Activated CD8-positive, alpha-beta memory T cell treated with anti-CD3 and anti-CD28 coated beads, Interleukin-2, amount 10 ng/mL, durations not matched to agents 7 days and 5 days (primary cell): ENCODE results near the gene ARHGEF10L. TPM values are rescaled to one million over a fixed set of nuclear protein-coding genes. Genes with fewer than 3 reads are reported as not detected.

Experiments used
- ATAC-seq: fragments of 150-1000 bp; cut with Tn5 transposase; one replicate; pipeline ENCODE4 v1.10.0; 2021; ENCODE audit warnings: moderate library complexity
- CTCF ChIA-PET: fragments of 350-600 bp; sonication (Branson Sonifier 250); formaldehyde crosslinking; loops from one replicate; lab custom pipeline; 2021; ENCODE audit warnings: antibody characterized with exemption; lab: Charles Lee
- DNase-seq: peaks from one replicate; pipeline ENCODE4 v3.0.0-alpha.2; 2020
- H3K27ac Mint-ChIP-seq: one replicate; pipeline ENCODE4 v1.8.0; 2021; ENCODE audit warnings: mild to moderate bottlenecking, mixed read lengths
- H3K27me3 Mint-ChIP-seq: one replicate; pipeline ENCODE4 v1.8.0; 2021; ENCODE audit warnings: mixed read lengths
- H3K36me3 Mint-ChIP-seq: one replicate; pipeline ENCODE4 v1.8.0; 2021; ENCODE audit warnings: mild to moderate bottlenecking, mixed read lengths
- H3K4me1 Mint-ChIP-seq: one replicate; pipeline ENCODE4 v1.8.0; 2021; ENCODE audit warnings: mixed read lengths
- H3K4me3 Mint-ChIP-seq: one replicate; pipeline ENCODE4 v1.8.0; 2021; ENCODE audit warnings: mild to moderate bottlenecking, moderate library complexity, mixed read lengths
- H3K9me3 Mint-ChIP-seq: one replicate; pipeline ENCODE4 v1.8.0; 2022; ENCODE audit warnings: low read depth, mixed read lengths
- total RNA-seq, 2 experiments: library from RNA; stranded (reverse); gene quantifications; one replicate each; pipeline ENCODE4 v1.2.3, GENCODE V29; 2021

The ARHGEF10L gene
- total RNA-seq, 2 experiments from 2014 or later = not detected

DNA sequence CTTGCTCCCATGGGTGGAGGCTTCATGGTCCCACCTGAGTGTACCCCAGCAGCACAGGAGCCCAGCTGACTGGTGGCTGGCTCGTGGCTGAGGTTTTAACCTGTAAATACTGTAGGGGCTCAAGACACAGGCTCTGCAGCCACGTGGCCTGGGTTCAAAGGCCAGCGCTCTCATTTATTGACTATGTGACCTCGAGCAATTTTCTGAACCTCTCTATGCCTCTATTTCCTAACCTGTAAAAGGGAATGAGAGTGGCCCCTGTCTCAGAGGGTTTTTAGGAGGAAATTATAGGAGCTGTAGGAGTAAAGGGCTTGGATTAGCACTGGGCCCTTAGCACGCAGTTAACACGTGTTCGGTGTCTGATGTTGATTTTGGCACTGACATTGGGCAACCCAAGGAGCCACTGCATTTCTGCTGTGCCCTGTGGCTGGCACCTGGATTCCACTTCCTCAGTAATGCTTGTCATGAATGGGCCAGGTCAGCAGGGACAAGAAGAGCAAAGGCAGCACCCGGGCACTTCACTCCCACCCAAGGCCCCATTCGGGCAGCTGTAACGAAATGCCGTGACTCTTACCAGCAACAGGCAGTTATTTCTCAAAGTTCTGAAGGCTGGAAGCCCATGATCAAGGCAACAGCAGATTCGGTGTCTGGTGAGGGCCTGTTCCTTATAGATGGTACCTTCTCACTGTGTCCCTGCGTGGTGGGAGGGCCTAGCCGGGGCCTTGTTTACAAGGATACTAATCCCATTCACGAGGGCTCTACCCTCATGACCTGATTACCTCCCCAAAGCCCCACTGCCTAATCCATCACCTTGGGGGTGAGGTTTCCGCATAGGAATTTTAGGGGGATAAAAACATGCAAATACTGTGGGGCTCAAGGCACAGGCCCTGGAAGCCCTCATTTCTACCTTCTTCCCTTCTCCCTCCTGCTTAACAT, 25.2 kb downstream of the ARHGEF10L start:
- Mint-ChIP-seq H3K27me3 (no peaks in the 10 kb centered on the region), H3K27ac (no peak overlapping the region), H3K4me3 (no peak overlapping the region), H3K36me3 (no peaks in the 10 kb centered on the region), H3K9me3 (no peaks in the 10 kb centered on the region), H3K4me1 (no peaks in the 10 kb centered on the region)
- no peak for ATAC-seq
- CTCF ChIA-PET = no interaction called here
- DNase-seq = no peak

- Mint-ChIP-seq H3K27ac (no peak overlapping the region), H3K4me3 (no peak overlapping the region), H3K9me3 (no peaks in the 10 kb centered on the region), H3K27me3 (no peaks in the 10 kb centered on the region), H3K36me3 (no peaks in the 10 kb centered on the region), H3K4me1 (no peaks in the 10 kb centered on the region)
- ATAC-seq (no peak), DNase-seq (no peak)
- CTCF ChIA-PET = no interaction called here
Measured at GRCh38 chr1:17565461-17566252, 26.2 kb downstream of the ARHGEF10L start.

GRCh38 chr1:17566417-17566816, 26.9 kb downstream of the ARHGEF10L start:
- CTCF ChIA-PET = no interaction called here
- no peaks in the 10 kb centered on the region for H3K27me3 Mint-ChIP-seq
- ATAC-seq (no peak), DNase-seq (no peak)
- H3K36me3 Mint-ChIP-seq = no peaks in the 10 kb centered on the region
- H3K4me3 Mint-ChIP-seq = no peak overlapping the region
- no peaks in the 10 kb centered on the region for H3K4me1 Mint-ChIP-seq
- H3K9me3 Mint-ChIP-seq = no peaks in the 10 kb centered on the region
- H3K27ac Mint-ChIP-seq = no peak overlapping the region

GRCh38 chr1:17566892-17567291, 27.4 kb downstream of the ARHGEF10L start:
- H3K27ac Mint-ChIP-seq = no peak overlapping the region
- H3K4me1 Mint-ChIP-seq = no peaks in the 10 kb centered on the region
- H3K4me3 Mint-ChIP-seq = no peak overlapping the region
- CTCF ChIA-PET = no interaction called here
- no peak for ATAC-seq
- no peaks in the 10 kb centered on the region for H3K36me3 Mint-ChIP-seq
- no peaks in the 10 kb centered on the region for H3K9me3 Mint-ChIP-seq
- H3K27me3 Mint-ChIP-seq = no peaks in the 10 kb centered on the region
- no peak for DNase-seq

- H3K36me3 Mint-ChIP-seq = no peaks in the 10 kb centered on the region
- H3K9me3 Mint-ChIP-seq = no peaks in the 10 kb centered on the region
- no peak for DNase-seq
- no peak for ATAC-seq
- H3K4me3 Mint-ChIP-seq = no peak overlapping the region
- no peaks in the 10 kb centered on the region for H3K4me1 Mint-ChIP-seq
- no peaks in the 10 kb centered on the region for H3K27me3 Mint-ChIP-seq
- H3K27ac Mint-ChIP-seq = no peak overlapping the region
- CTCF ChIA-PET = interaction anchor here (1.0 to 1.2 kb wide), 2 partner anchors 39 to 73 kb away, joined by 3 to 4 read pairs; no protein-coding TSS in a partner anchor
Measured at GRCh38 chr1:17567582-17567981, 28.1 kb downstream of the ARHGEF10L start.

DNA sequence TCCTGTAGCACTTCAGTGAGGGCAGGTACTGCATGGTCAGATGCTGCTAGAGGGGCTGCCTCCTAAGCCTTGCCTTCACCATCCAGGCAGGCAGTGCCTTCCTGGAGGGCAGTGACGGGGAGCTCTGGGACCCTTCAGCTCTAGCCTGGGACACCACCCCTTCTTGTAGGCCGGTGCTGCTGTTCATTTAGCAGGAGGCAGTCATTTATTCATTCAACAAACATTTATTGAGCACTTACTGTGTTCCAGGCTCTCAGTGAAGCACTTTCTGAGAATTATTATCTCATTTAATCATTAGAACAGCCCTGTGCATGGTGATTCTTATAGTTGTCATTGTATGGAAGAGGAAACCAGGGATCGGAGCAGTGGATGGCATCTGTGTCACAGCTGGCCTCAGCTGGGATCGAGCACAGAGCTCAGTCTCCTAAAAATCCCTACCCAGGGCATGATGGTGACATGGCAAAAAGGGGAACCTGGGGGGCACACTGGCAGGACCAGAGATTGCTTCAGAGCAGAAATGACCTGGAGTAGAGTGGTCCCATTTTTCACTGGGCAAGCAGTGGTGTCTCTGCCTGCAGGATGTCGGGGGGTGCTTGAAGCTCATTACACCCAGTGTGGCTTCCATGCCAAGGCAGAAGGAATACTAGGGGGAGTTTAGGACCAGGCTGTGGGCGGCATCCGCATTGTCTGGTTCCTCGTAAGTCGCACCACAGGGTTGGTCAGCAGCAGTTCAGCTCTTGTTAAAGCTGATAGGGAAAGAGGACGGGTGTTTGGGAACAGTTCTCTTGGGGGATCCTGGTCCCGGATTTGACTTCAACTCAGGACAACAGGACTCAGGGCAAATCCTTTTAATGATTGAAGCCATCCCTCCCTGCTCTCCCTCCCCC, 28.8 kb downstream of the ARHGEF10L start:
- H3K36me3 Mint-ChIP-seq = no peaks in the 10 kb centered on the region

DNA sequence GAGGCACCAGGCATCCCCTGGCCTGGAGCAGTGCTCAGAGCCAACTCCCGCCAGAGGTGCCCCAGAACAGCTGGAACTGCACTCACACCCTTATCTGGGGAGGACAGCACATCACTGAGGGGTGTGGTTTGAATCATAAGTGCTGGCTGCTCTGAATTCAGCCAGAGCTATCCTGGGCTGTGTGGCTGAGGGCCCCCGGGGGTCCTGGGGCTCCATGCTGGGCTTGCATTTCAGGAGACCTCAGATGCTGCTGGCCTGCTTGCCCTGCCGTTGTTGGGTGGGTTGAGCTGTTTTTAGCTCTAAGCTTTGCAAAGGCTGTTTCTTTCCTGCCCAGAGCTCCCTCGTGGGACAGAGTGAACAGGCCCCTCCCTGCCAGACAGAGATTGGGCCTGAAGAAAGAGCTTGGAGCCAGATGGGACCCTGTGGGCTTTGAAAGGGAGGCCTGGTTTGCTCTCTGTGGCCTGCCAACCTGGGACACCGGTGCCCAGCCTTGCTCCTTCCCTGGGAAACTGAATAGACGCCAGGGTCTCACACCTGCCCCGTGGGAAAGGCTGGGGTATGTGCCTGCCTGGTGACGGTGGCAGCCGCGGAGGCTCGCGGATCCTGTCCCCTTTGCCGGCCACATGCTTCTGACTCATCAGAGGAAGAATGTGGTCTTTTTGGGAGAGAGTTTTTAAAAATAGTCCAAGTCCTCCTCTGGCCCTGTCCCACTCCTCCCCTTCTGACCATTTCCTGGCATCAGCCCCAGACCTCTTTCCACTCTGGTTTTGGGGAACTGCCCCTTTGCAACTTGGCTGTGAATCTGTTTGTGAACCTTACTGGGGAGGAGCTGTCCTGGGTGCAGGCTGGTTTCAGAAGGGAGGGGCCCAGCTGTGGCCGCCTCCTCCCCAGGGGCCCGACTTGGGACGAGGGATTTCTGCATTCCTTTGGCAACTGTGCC, 30.0 kb downstream of the ARHGEF10L start:
- CTCF ChIA-PET = interaction anchor here (1.9 kb wide), 1 partner anchor 37 kb away, joined by 5 read pairs; no protein-coding TSS in a partner anchor
- H3K4me3 Mint-ChIP-seq = no peak overlapping the region
- H3K36me3 Mint-ChIP-seq = no peaks in the 10 kb centered on the region
- no peaks in the 10 kb centered on the region for H3K4me1 Mint-ChIP-seq
- no peaks in the 10 kb centered on the region for H3K9me3 Mint-ChIP-seq
- H3K27ac Mint-ChIP-seq = no peak overlapping the region
- no peak for DNase-seq
- no peak for ATAC-seq
- no peaks in the 10 kb centered on the region for H3K27me3 Mint-ChIP-seq

More for the DNA sequence above, 28.8 kb downstream of the ARHGEF10L start:
- Mint-ChIP-seq H3K4me1 (no peaks in the 10 kb centered on the region), H3K27ac (no peak overlapping the region), H3K27me3 (no peaks in the 10 kb centered on the region), H3K4me3 (no peak overlapping the region), H3K9me3 (no peaks in the 10 kb centered on the region)
- ATAC-seq (no peak), DNase-seq (no peak)
- CTCF ChIA-PET = interaction anchor here (1.0 to 1.2 kb wide), 2 partner anchors 39 to 74 kb away, joined by 3 to 4 read pairs; no protein-coding TSS in a partner anchor

- Mint-ChIP-seq H3K9me3 (no peaks in the 10 kb centered on the region), H3K36me3 (no peaks in the 10 kb centered on the region), H3K27ac (no peak overlapping the region), H3K27me3 (no peaks in the 10 kb centered on the region), H3K4me1 (no peaks in the 10 kb centered on the region), H3K4me3 (no peak overlapping the region)
- ATAC-seq = no peak
- CTCF ChIA-PET = interaction anchor here (1.9 kb wide), 1 partner anchor 36 kb away, joined by 5 read pairs; no protein-coding TSS in a partner anchor
- no peak for DNase-seq
Measured at GRCh38 chr1:17570228-17570627, 30.7 kb downstream of the ARHGEF10L start.

DNA sequence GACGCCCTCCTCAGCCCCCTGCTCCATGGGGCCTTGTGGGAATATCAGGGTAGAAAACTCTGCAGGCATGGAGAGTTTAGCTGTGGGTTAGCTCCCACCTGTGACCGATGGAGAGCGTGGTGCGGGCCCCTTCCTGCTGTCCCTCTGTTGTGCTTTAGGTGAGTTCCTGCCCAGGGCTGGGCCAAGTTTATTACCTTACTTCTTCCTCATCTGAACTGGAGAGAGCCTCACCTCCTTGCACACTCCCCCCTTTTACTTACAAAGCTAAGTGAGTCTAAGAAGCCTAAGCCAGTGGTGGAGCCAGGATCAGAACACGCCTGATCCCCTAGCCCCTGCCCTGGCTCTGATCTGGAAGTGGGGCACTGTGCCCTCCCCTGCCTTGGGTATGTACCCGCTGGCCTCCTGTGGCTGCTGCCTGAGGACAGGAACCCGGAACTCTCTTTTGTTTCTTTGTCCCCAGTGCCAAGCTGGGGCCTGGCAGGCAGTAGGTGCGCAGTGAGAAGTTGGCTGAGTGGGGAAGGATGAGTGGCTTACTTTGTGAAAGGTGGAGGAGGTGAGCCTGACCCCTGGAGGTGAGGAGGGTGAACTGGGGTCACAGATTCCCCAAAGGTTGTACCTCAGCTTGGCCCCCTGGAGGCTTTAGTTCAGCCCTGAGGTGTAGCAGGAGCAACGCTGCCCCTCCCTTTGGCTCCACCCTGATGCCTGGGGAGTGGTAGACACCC, 32.9 kb downstream of the ARHGEF10L start:
- H3K4me3 Mint-ChIP-seq = no peak overlapping the region
- H3K27me3 Mint-ChIP-seq = no peaks in the 10 kb centered on the region
- CTCF ChIA-PET = interaction anchor here (1.2 kb wide), 1 partner anchor 24 kb away, joined by 3 read pairs; no protein-coding TSS in a partner anchor
- H3K9me3 Mint-ChIP-seq = no peaks in the 10 kb centered on the region
- no peak overlapping the region for H3K27ac Mint-ChIP-seq
- H3K36me3 Mint-ChIP-seq = no peaks in the 10 kb centered on the region
- H3K4me1 Mint-ChIP-seq = no peaks in the 10 kb centered on the region
- ATAC-seq (peak; percentile 12), DNase-seq (no peak)

DNA sequence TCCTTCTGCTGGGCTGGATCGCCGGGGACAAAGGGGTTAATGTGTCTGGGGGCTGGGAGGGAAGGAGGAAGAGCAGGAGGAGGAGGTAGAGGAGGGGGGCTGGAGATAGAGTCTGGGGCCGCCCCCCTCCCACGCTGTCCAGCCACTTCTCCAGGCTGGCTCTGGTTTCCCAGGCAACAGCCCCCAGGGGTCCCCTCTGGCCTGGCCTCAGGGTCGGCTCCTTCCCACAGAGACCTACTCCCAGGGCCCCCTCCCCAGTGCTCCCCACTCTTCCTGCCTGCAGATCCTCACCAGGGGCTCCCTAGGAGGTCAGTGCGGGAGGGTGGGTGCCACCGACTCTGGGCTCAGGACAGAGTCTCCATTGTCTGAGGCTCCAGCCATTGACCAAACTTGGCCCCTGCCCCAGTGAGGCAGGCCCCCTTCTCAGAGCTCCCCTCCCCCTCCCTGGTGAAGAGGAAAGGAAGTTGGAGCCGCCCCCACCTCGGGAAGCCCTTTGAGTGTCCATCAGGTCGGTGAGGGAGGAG, 34.1 kb downstream of the ARHGEF10L start:
- CTCF ChIA-PET = interaction anchor here (1.9 kb wide), 1 partner anchor 33 kb away, joined by 6 read pairs; no protein-coding TSS in a partner anchor
- Mint-ChIP-seq H3K27ac (no peak overlapping the region), H3K9me3 (no peaks in the 10 kb centered on the region), H3K4me3 (no peak overlapping the region), H3K36me3 (no peaks in the 10 kb centered on the region), H3K4me1 (no peaks in the 10 kb centered on the region), H3K27me3 (no peaks in the 10 kb centered on the region)
- ATAC-seq (no peak), DNase-seq (no peak)

DNA sequence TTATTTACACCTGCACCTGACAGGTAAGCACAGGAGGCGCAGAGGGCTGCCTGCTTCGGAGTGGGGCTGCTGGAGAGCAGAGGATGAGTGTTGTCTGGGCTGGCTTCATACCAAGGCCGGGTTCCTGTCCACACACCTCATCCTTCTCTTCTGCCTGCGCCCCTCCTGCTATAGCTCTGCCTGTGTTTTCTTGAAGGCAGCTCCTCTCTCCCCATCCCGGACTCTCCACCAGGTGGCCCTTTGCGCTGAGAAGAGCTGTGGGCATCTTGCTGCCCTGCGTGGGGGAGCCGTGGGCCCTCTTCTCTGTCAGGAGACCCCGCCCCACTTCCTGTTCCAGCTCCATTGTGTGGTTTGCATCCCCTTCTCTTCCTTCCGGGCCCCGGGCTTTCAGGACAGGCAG, 35.0 kb downstream of the ARHGEF10L start:
- no peaks in the 10 kb centered on the region for H3K9me3 Mint-ChIP-seq
- ATAC-seq = no peak
- CTCF ChIA-PET = interaction anchor here (1.9 kb wide), 1 partner anchor 32 kb away, joined by 6 read pairs; no protein-coding TSS in a partner anchor

More for the DNA sequence above, 35.0 kb downstream of the ARHGEF10L start:
- Mint-ChIP-seq H3K4me1 (no peaks in the 10 kb centered on the region), H3K4me3 (no peak overlapping the region), H3K27ac (no peak overlapping the region), H3K27me3 (no peaks in the 10 kb centered on the region), H3K36me3 (no peaks in the 10 kb centered on the region)
- no peak for DNase-seq
